Measurements from ENCODE around the gene LEF1. TPM values are rescaled to one million over a fixed set of nuclear protein-coding genes. Genes with fewer than 3 reads are reported as not detected.
"Not testable (repeated sequence)": the region's sequence is repeated elsewhere in the genome, so short reads cannot be mapped to it uniquely, and the experiment has no call there.

The LEF1 gene
- total RNA-seq, 1 donor from 2014 or later, result 3.1 TPM

- DNase-seq (ENCODE audit: low spot score), result no peak
These were observed 130.8 kb downstream of the LEF1 start for GRCh38 chr4:108037884-108038283.

DNA sequence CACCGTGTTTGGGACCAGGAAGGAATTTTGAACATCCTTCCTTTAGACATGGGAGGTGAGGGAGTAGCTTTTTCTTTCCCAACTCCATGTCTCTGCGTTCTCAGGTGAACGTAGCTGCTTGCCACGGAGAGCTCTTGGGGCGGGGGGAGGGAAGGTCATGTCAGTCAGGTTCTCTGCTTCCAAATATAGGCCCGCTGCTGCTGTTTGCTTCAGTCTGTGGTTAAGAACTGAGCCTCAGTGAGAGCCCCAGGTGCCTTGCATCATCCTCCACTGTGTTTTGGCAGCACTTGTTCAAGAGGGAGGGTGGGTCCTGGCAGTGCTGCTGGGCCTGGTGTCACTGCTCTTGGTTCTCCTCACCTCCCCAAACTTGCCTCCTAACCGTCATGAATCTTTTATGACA lies 132.5 kb downstream of the LEF1 start:
- no peak for DNase-seq (ENCODE audit: low spot score)

- DNase-seq (ENCODE audit: low spot score), result no peak
These were observed 133.0 kb downstream of the LEF1 start for GRCh38 chr4:108035691-108036090.

DNA sequence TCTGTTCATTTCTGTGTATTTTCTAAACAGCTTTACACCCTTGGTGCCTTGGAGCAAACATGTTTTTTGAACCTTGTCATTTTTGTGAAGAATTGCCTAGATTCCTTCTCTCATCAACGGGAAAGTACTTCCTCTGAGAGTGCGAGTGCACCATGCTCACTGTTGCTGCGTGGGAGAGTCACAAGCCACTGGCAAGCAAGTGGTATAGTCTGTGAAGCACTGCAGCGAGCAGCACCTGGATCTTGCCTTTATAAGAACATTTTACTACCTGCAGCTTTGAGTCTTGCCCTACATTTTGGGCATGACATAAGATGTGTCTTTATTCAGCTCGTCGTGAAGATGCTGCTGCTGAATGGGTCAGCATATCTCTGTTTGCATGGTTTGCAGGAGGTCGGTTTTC lies 134.2 kb downstream of the LEF1 start:
- DNase-seq (ENCODE audit: low spot score), result no peak

GRCh38 chr4:108033348-108033747 lies 135.4 kb downstream of the LEF1 start:
- no peak for DNase-seq (ENCODE audit: low spot score)

DNA sequence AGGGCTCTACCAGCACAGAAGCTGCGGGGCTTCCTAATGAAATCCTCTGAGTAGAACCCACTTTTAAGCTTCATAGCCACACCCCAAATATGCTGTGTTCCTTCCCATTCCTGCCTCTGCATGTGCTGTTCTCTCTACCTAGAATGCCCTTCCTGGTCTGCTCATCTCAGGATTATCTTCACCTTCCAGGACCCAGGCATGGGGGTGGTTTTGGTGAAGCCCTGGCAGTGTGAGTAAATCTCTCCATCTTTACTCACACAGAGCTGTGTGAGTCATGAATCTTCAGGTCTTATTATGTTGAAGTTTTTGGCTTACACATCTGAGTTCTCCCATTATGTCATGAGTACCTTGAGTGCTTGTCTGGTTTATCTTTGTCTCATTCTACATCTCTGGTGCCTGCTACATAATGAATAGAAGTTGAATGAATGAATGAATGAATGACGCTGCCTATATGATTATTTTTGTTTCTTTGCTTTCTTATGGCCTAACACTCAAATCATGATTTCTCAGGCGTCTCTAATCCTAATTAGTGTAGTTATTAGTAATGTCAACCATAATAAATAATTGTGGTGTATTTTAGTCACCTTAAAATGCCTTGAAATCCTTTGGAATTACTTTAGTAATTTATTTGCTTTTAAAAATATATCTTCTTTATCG lies 137.2 kb downstream of the LEF1 start:
- no peak for DNase-seq (ENCODE audit: low spot score)

DNA sequence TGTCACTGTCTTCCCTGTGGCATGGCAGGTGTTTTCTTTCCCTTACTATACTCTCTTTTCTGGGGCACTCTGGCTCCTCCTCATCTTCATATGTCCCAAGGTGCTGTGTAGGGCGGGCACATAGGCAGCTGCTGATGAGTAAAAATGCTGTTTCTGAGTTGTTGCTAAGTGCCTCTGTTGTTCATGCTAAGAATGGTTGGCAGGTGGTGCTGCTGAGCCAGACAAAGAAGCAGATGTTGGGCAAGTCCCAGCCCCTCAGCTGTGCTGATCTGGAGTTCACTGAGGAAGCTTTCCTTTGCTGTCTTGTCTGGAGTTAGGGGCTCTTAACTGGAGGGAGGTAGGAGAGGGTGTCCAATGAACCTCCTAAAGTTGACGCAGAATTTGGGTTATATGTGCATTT lies 138.4 kb downstream of the LEF1 start:
- no peak for DNase-seq (ENCODE audit: low spot score)

DNA sequence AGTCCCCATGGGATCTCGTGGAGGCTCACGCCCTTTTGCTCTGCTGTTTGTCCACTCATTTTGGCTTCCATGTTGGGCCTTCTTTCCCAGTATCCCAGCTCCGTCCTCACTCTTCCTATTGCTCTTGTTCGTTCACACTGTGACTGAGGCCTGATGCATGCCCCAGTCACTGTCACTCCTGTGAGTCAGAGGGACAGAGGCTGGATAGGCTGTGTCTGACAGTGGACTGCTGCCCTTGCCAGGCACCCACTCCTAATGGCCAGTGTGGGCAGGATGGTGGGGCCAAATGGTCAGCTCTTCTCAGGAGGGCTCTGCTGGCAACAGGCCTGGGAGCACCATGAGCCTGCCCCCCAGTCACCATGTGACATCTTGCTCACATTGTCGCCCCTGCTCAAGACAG lies 139.0 kb downstream of the LEF1 start:
- DNase-seq (ENCODE audit: low spot score), result no peak

GRCh38 chr4:108029016-108029720 lies 139.6 kb downstream of the LEF1 start:
- no peak for DNase-seq (ENCODE audit: low spot score)

GRCh38 chr4:108024878-108025165 lies 143.9 kb downstream of the LEF1 start:
- DNase-seq (ENCODE audit: low spot score), result no peak

DNA sequence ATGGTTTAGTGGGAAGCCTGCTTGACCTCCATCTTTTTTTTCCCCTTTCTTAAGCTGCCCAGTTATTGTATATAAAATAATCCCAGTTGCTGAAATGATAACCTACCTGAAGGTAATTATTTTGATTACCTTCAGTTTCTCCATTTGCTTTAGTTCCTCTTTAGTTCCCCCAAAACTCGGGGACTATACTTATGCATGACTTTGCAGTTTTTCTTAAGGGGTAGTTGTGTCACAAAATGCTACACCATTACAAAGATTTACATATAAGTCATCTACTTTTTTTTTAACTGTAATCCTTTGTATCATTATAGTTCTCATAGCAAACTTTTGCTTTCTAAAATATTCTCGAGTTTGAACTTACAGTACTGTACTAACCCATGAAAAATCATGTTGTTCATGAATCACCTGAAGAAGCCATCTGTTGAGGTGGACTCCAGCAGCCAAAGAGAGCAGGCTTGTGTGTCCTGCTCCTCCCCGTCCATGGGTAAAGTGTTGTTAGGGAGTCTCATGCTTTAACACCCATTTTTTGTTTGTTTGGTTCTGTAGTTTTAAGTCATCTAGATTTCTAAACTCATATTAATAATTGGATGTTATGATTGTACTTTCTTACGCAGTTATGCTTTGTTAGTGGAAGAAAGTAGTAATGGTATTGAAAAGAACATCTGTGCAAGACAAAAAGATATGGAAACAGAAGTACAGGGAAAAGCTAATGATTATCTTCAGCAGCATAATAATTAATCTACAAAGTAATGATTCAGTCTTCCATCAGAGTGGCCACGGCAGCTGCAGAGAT lies 144.5 kb downstream of the LEF1 start:
- no peak for DNase-seq (ENCODE audit: low spot score)

- no peak for DNase-seq (ENCODE audit: low spot score)
These were observed 149.9 kb downstream of the LEF1 start for GRCh38 chr4:108018884-108019187.

- DNase-seq (ENCODE audit: low spot score), result no peak
These were observed 150.5 kb downstream of the LEF1 start for GRCh38 chr4:108018040-108018883.

DNA sequence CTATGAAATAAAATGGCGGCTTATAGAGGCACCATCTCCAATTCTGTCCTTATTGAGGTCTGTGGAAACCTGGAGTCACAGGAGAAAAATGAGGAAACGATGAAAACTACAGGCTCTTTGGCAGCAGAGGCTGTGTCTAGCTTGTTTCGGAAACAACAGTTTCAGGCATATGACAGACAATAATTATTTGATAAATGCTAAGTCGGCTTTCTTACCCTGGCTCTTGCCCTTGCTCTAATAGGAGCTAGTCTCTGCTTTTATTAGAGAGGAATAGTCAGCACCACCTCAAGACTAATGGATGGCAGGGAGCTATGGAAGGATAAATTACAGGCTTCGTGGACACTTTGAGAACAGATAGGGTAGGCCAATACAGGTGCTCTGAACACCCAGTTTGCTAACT lies 154.8 kb downstream of the LEF1 start:
- no peak for DNase-seq (ENCODE audit: low spot score)

DNA sequence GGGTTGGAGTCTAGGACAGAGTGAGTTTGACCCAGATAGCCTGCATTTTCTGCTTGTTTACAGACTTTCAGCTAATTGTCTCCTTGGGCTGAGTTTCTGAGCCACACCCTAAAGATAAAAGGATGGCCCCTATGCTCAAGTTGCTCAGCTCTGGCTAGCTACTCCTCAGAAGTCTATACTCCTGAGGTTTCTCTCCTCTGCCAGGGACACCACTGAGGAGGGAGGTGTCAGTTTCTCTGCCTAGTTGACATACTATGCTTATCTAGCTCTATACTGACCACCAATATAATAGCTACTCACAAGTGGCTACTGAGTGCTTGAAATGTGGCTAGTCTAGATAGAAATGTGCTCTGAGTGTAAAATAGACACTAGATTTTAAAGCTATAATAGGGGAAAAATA lies 155.4 kb downstream of the LEF1 start:
- no peak for DNase-seq (ENCODE audit: low spot score)

GRCh38 chr4:108012382-108012781 lies 156.3 kb downstream of the LEF1 start:
- DNase-seq (ENCODE audit: low spot score), result not testable (repeated sequence)

- DNase-seq (ENCODE audit: low spot score), result no peak
These were observed 158.6 kb downstream of the LEF1 start for GRCh38 chr4:108010167-108010566.

- no peak for DNase-seq (ENCODE audit: low spot score)
These were observed 160.0 kb downstream of the LEF1 start for GRCh38 chr4:108008721-108009120.

DNA sequence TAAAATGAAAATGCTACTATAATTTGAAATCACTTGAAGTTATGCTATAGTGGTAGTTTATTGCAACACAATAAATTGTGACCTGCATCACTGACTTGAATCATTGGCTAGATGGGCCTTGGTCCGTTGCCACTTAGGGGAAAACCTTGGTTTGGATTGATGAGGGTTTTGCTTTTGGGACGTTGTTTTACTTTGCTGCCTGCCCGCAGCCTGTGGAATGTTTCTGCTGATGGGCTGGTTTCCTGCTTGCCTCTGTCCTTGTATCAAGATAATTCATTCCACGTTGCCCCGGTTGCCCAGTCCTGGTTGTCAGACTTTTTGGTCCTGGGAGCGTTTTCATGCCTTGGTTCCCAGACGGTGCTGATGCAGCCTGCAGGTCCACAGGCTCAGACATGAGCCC lies 160.7 kb downstream of the LEF1 start:
- DNase-seq (ENCODE audit: low spot score), result no peak

GRCh38 chr4:108006361-108006760 lies 162.4 kb downstream of the LEF1 start:
- DNase-seq (ENCODE audit: low spot score), result no peak

DNA sequence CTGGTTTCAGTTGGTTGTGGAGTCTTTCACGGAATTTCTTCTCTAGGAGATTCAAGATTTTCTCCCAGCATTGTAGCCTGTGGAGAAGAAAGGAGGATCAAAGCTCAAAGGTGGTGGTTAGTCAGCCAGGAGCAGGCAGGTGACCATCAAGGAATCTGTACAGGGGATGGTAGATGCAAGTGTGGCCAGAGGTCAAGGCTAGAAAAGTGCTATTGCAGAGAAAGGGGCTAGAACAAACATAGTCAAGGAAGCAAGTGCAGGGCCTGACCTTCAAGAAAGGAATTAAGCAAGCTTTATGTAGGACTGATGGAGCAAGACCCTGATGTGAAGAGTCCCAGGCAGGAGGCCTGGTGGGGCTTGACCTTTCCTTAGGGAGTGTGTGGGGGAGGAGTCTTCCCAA lies 162.9 kb downstream of the LEF1 start:
- DNase-seq (ENCODE audit: low spot score), result no peak

DNA sequence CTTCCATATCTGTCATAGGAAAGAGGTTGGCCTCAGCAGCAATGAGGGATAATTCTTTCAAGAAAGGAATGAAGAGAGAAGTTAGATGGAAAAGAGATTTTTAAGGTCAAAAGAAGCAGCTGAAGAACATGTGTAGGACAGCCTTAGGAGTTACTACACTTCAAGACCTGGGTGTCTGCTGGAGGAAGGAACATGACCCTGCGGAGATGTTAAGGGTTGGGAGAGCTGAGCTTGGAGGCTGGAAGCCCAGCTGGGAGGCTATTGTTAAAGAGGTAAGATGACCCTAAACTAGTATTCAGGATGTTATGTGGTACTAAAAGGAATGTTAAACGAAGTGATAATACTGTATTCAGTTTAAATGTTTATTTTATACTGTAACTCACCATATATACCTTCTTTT lies 164.1 kb downstream of the LEF1 start:
- no peak for DNase-seq (ENCODE audit: low spot score)
